ENCODE measurements around the gene CDH13.

CDH13 gene

DNA sequence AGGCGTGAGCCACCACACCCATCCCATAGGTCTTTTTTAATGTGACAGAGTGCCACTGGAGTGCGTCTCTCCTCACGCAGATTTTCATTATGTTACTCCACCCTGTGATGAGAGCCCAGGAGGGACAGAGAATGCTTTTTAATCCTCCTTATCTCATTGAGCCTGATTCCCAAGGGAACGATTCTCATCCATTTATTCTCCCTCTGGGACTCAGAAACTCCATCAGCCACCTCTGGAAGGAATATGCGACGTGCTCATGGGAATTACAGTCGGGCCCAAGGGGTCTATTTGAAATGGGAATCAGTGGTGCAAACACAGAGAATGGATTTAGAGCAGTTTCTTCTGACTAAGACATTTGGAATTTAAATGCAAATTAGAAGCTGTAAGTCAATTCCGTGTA lies 1025.1 kb downstream of the CDH13 start:
- H3K27ac ChIP-seq, result no peak overlapping the region
- TF ChIP-seq ZFX (IDR thresholded peaks at IDR 0.05; ENCODE audit: borderline replicate concordance), result no peak
- TF ChIP-seq, protein P1, sequence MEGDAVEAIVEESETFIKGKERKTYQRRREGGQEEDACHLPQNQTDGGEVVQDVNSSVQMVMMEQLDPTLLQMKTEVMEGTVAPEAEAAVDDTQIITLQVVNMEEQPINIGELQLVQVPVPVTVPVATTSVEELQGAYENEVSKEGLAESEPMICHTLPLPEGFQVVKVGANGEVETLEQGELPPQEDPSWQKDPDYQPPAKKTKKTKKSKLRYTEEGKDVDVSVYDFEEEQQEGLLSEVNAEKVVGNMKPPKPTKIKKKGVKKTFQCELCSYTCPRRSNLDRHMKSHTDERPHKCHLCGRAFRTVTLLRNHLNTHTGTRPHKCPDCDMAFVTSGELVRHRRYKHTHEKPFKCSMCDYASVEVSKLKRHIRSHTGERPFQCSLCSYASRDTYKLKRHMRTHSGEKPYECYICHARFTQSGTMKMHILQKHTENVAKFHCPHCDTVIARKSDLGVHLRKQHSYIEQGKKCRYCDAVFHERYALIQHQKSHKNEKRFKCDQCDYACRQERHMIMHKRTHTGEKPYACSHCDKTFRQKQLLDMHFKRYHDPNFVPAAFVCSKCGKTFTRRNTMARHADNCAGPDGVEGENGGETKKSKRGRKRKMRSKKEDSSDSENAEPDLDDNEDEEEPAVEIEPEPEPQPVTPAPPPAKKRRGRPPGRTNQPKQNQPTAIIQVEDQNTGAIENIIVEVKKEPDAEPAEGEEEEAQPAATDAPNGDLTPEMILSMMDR (IDR thresholded peaks at IDR 0.05), result no peak

- H3K27ac ChIP-seq, result no peak overlapping the region
- TF ChIP-seq, protein P1 (IDR thresholded peaks at IDR 0.05), result no peak
- TF ChIP-seq ZFX (IDR thresholded peaks at IDR 0.05; ENCODE audit: borderline replicate concordance), result no peak
These were observed 1026.2 kb downstream of the CDH13 start for GRCh38 chr16:83652943-83653342.

DNA sequence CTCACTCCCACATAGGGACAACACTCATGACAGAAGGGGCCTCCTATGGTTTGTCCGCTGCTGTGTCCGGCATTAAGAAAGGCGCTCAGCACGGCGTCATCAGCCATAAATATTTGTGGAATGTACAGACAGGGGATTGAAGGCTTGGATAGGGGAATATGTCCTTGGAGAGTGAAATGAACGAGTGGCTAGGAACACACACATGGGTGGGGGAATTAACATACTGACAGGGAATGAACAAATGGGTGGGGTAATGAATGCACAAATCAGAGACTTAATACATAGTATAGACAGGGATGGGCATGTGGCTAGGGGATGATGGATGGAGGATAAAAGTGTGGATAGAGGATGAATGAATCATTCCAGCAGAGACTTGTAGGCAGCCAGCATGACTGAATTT lies 1027.0 kb downstream of the CDH13 start:
- H3K27ac ChIP-seq, result no peak overlapping the region
- TF ChIP-seq, protein P1 (IDR thresholded peaks at IDR 0.05), result no peak
- TF ChIP-seq ZFX (IDR thresholded peaks at IDR 0.05; ENCODE audit: borderline replicate concordance), result no peak

- H3K27ac ChIP-seq, result no peak overlapping the region
- no peak for TF ChIP-seq ZFX (IDR thresholded peaks at IDR 0.05; ENCODE audit: borderline replicate concordance)
- TF ChIP-seq, protein P1 (IDR thresholded peaks at IDR 0.05), result no peak
These were observed 1033.5 kb downstream of the CDH13 start for GRCh38 chr16:83660282-83660681.

DNA sequence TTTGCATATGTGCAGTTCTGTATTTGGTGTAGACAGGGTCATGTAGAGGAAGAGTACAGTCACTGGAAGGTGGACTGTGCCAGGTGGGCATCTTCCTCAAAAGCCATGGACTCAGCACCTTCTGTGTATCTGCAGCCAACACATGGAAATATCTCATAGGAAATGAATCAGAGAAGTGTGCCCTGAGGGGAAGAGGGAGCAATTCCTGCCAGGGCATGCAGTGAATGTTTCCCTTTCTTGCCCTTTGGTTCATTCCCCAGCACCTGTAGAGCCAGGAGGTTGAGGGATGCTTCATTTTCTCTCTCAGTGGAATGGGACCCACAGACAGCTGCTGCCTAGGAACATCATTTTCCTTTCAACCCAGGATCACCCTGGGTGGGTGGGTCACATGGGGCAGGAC lies 1034.9 kb downstream of the CDH13 start:
- TF ChIP-seq, protein P1 (IDR thresholded peaks at IDR 0.05), result no peak
- TF ChIP-seq ZFX (IDR thresholded peaks at IDR 0.05; ENCODE audit: borderline replicate concordance), result no peak

DNA sequence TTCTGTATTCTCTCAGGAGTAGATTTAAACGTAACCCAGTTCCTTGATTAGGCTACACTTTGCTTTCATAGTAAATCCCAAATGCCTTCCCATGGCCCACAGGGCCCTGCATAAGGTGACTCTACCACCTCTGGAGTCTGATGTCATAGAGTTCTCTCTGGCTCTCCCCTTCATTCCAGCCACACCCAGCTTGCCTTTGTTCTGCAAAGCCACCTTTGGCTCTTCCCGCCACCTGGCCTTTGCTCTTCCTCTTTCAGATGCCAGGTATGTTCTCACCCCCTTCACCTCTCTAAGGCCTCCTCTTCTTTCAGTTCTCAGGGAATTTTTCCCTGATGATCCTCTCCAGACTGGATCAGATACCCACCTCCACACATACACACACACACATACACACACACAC lies 1039.7 kb downstream of the CDH13 start:
- H3K27ac ChIP-seq, result no peak overlapping the region
- TF ChIP-seq ZFX (IDR thresholded peaks at IDR 0.05; ENCODE audit: borderline replicate concordance), result no peak
- TF ChIP-seq, protein P1 (IDR thresholded peaks at IDR 0.05), result no peak

More for the DNA sequence above, 1034.9 kb downstream of the CDH13 start:
- no peak overlapping the region for H3K27ac ChIP-seq

DNA sequence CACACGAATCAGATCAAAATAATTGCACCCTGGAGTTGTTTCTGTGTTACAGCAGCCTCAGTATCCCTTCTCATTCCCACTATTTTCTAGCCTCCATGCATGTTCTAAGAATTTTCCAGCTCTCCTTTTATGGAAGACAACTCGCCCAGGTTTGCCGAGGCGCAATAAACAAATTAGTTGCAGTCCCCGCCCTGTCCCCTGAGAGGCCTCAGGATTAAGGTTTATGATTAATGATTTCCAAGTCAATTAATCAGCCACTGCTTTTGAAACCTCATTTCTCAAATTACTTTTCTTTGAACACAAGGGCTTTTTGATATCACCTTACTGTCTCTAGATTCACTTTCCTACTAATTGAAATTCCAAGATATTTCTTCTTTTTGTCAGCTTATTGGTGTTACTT lies 1042.7 kb downstream of the CDH13 start:
- TF ChIP-seq, protein P1 (IDR thresholded peaks at IDR 0.05), result no peak
- TF ChIP-seq ZFX (IDR thresholded peaks at IDR 0.05; ENCODE audit: borderline replicate concordance), result no peak
- no peak overlapping the region for H3K27ac ChIP-seq
